Fibroblast of villous mesenchyme (primary cell): ENCODE results near the gene FLT3LG. TPM values are rescaled to one million over a fixed set of nuclear protein-coding genes. Genes with fewer than 3 reads are reported as not detected.

Experiments used
- DNase-seq: peaks from one replicate; pipeline ENCODE4 v3.0.0-alpha.2; 2010; ENCODE audit warnings: low read depth
- H3K4me3 ChIP-seq: 2 replicates; pipeline ENCODE4 v1.5.1; 2011; ENCODE audit warnings: low read depth, mild to moderate bottlenecking, low read length
- CTCF ChIP-seq: IDR thresholded peaks from 2 replicates; pipeline ENCODE4 v1.5.1; 2012; ENCODE audit warnings: low read depth, mild to moderate bottlenecking, low read length; ENCODE audit not compliant: insufficient read depth
- small RNA-seq: library from RNA; depleted of rRNA; stranded (forward); fragments of <200 nt; gene quantifications from one replicate; pipeline ENCODE3, GENCODE V24; 2012
- total RNA-seq: library from RNA; depleted of rRNA; stranded (reverse); fragments of >200 nt; gene quantifications from 2 replicates; pipeline ENCODE4 v1.2.3, GENCODE V29; 2012

FLT3LG gene
- total RNA-seq, 1 donor, result 2.6 TPM

DNA sequence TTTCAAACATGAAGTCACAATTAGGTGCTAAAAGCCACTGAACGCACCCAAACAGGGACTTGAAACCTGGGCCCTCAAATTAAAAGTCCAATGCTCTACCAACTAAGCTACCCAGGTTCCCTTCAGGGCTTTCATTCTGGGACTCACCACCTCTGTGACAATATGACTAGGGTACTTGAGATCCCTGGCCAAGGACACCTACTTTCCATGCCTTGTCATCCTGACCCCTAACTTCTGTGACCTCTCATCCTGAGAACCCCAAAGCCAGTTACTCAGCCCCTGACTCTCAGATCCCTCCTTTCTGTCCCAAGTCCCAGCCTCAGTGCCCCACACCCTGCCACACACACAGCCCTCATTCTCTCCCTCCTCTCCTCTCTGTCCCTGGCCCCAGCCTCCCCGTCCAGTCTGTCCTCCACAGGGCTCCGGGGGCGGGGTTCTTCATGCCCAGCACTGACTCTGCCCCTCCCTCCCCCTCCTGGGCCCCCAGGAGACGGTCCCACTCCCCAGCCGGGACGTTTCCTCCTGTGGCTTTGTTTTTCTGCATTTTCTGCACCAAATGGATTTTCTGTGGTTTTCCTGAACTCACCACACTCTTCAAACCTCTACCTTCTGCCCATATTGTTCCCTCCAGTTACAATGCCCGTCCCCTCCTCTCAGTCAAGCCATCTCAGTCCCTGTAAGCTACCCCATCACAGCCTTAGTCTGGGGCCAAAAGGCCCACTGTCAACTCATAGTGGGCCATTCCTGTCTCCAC, 60.8 kb downstream of the FLT3LG start:
- TF ChIP-seq CTCF, result no peak
- no peak overlapping the region for H3K4me3 ChIP-seq
- DNase-seq, result no peak

Small RNA genes within 50 kb of the gene (small RNA-seq; reads per million reads assigned to genes)
- gene COX6CP7 (not detected), gene MIR150 (0.28 reads per million), gene SNORD32A (not detected), gene SNORD33 (not detected), gene SNORD34 (not detected), gene SNORD35A (not detected), gene SNORD35B (not detected)

Other genes starting within 250 kb of the FLT3LG start
- gene SLC6A16, start 149.0 kb upstream of the FLT3LG start, total RNA-seq, result 0.64 TPM in 1 of 2 replicates, not detected in the other
- not detected in 2 replicates for gene CD37, start 138.8 kb upstream of the FLT3LG start, total RNA-seq
- 37.6 and 38.7 TPM in 2 replicates for gene TEAD2, start 111.8 kb upstream of the FLT3LG start, total RNA-seq
- 0.32 TPM in 1 of 2 replicates, not detected in the other for gene DKKL1, start 110.3 kb upstream of the FLT3LG start, total RNA-seq
- not detected in 2 replicates for gene KASH5, start 86.0 kb upstream of the FLT3LG start, total RNA-seq
- not detected in 2 replicates for gene PTH2, start 50.8 kb upstream of the FLT3LG start, total RNA-seq
- not detected in 2 replicates for gene GFY, start 48.8 kb upstream of the FLT3LG start, total RNA-seq
- not detected in 2 replicates for gene SLC17A7, start 32.7 kb upstream of the FLT3LG start, total RNA-seq
- 91.1 and 107 TPM in 2 replicates for gene PIH1D1, start 22.4 kb upstream of the FLT3LG start, total RNA-seq
- 17.7 and 40.6 TPM in 2 replicates for gene ALDH16A1, start 21.0 kb upstream of the FLT3LG start, total RNA-seq
- gene RPL13A, start 13.4 kb downstream of the FLT3LG start, total RNA-seq, result 1,887 and 2,774 TPM in 2 replicates
- gene RPS11, start 22.2 kb downstream of the FLT3LG start, total RNA-seq, result 1,679 and 1,912 TPM in 2 replicates
- gene FCGRT, start 38.4 kb downstream of the FLT3LG start, total RNA-seq, result 39.7 and 44.8 TPM in 2 replicates
- 115 and 162 TPM in 2 replicates for gene RCN3, start 53.8 kb downstream of the FLT3LG start, total RNA-seq
- gene NOSIP, start 106.3 kb downstream of the FLT3LG start, total RNA-seq, result 76.9 and 101 TPM in 2 replicates
- 0.32 and 0.43 TPM in 2 replicates for gene PRRG2, start 107.1 kb downstream of the FLT3LG start, total RNA-seq
- 3.0 and 3.9 TPM in 2 replicates for gene PRR12, start 117.0 kb downstream of the FLT3LG start, total RNA-seq
- 43.2 and 44.5 TPM in 2 replicates for gene RRAS, start 165.9 kb downstream of the FLT3LG start, total RNA-seq
- gene SCAF1, start 168.0 kb downstream of the FLT3LG start, total RNA-seq, result 17.4 and 18.1 TPM in 2 replicates
- gene IRF3, start 191.6 kb downstream of the FLT3LG start, total RNA-seq, result 49.9 and 66.5 TPM in 2 replicates
- 4.7 and 6.8 TPM in 2 replicates for gene BCL2L12, start 191.7 kb downstream of the FLT3LG start, total RNA-seq
- gene PRMT1, start 203.1 kb downstream of the FLT3LG start, total RNA-seq, result 258 and 341 TPM in 2 replicates
- gene ADM5, start 215.4 kb downstream of the FLT3LG start, total RNA-seq, result under 0.01 and 0.32 TPM in 2 replicates
- 20.0 and 32.0 TPM in 2 replicates for gene CPT1C, start 216.9 kb downstream of the FLT3LG start, total RNA-seq